Upper lobe of left lung (tissue), 6 donors: ENCODE measurements around the gene GNAI2. TPM values are rescaled to one million over a fixed set of nuclear protein-coding genes. Genes with fewer than 3 reads are reported as not detected.

ENCODE experiments used
- ATAC-seq, 2 donors: fragments of 200-7000 bp; cut with Tn5 transposase; one replicate each; pipeline ENCODE4 v1.9.1; 2022; ENCODE audit warnings: mild to moderate bottlenecking in 2 of 2, moderate library complexity in 2 of 2; ENCODE audit not compliant: low FRiP score in 2 of 2
- DNase-seq, 2 donors: peaks; one replicate each; pipeline ENCODE4 v3.0.0-alpha.2; 2019 to 2020
- H3K27ac ChIP-seq, 4 donors: fragments of 200-600 bp; sonication (generic); one replicate each; pipeline ENCODE4 v1.5.1; 2016 to 2019
- H3K27me3 ChIP-seq, 4 donors: fragments of 200-600 bp; sonication (generic); one replicate each; pipeline ENCODE4 v1.5.1; 2017 to 2019
- H3K36me3 ChIP-seq, 4 donors: fragments of 200-600 bp; sonication (generic); one replicate each; pipeline ENCODE4 v1.5.1; 2016 to 2019
- H3K4me1 ChIP-seq, 4 donors: fragments of 200-600 bp; sonication (generic); one replicate each; pipeline ENCODE4 v1.5.1; 2018 to 2019
- H3K4me3 ChIP-seq, 4 donors: fragments of 200-600 bp; sonication (generic); one replicate each; pipeline ENCODE4 v1.5.1; 2017 to 2019; ENCODE audit warnings: mild to moderate bottlenecking in 2 of 4, moderate library complexity in 1 of 4
- H3K9me3 ChIP-seq, 4 donors: fragments of 200-600 bp; sonication (generic); one replicate each; pipeline ENCODE4 v1.5.1; 2018 to 2019
- EP300 ChIP-seq, 4 donors: sonication (generic); formaldehyde crosslinking; IDR thresholded peaks; one replicate each; pipeline ENCODE4 v1.5.1; 2017; ENCODE audit warnings: antibody characterized with exemption in 4 of 4, control low read depth in 2 of 4
- POLR2A ChIP-seq, 4 donors: fragments of 450-650 bp; IDR thresholded peaks; one replicate each; pipeline ENCODE4 v1.5.1; 2016 to 2017; ENCODE audit warnings: antibody characterized with exemption in 4 of 4, mild to moderate bottlenecking in 2 of 4
- POLR2AphosphoS5 ChIP-seq, 2 donors: sonication (generic); formaldehyde crosslinking; IDR thresholded peaks; one replicate each; pipeline ENCODE4 v1.5.1; 2017; ENCODE audit warnings: antibody characterized with exemption in 2 of 2
- WGBS, 2 donors: methylation state at CpG; one replicate each; pipeline ENCODE4 v1.1.5; 2017 to 2018; 5-methylcytosine and 5-hydroxymethylcytosine counted together
- total RNA-seq, 6 donors: library from RNA; depleted of rRNA in 4 of 6; stranded (reverse); fragments of >200 nt in 4 of 6; gene quantifications; one replicate each; pipeline versions ENCODE4 v1.1.0 to v1.2.1, GENCODE V29; 2016 to 2021
- TF ChIP-seq, protein P1 (sequence below), 6 experiments: fragments of 450-650 bp in 4 of 6; fragments of 200-600 bp in 2 of 6; sonication (generic) in 2 of 6; IDR thresholded peaks; one replicate each; pipeline ENCODE4 v1.5.1; 2016 to 2019; ENCODE audit warnings: antibody characterized with exemption in 6 of 6
- donor health status: DM: no; HTN: no; CAD: no; lungs with moderate emphysema.
- donor health status: DM: no; HTN: yes; CAD: no; lungs with severe emphysema.

The GNAI2 gene
- total RNA-seq, 6 donors from 2014 or later = 191 to 440 (median 295) TPM

GRCh38 chr3:50212502-50212901 is 23.5 kb upstream of the GNAI2 start:
- H3K27me3 ChIP-seq = no peaks in the 10 kb centered on the region
- H3K4me3 ChIP-seq = no peak overlapping the region
- ATAC-seq (no peak), DNase-seq (no peak)
- WGBS, 2 donors = 70 to 97% methylated on average over 2 to 3 of the region's 4 CpGs
- no peak overlapping the region for H3K27ac ChIP-seq
- no peaks in the 10 kb centered on the region for H3K9me3 ChIP-seq
- no peaks in the 10 kb centered on the region for H3K36me3 ChIP-seq
- H3K4me1 ChIP-seq = no peaks in the 10 kb centered on the region
- TF ChIP-seq POLR2AphosphoS5 (IDR thresholded peaks at IDR 0.05) (no peak), POLR2A (IDR thresholded peaks at IDR 0.05) (no peak), EP300 (IDR thresholded peaks at IDR 0.05) (no peak)
- TF ChIP-seq, protein P1, sequence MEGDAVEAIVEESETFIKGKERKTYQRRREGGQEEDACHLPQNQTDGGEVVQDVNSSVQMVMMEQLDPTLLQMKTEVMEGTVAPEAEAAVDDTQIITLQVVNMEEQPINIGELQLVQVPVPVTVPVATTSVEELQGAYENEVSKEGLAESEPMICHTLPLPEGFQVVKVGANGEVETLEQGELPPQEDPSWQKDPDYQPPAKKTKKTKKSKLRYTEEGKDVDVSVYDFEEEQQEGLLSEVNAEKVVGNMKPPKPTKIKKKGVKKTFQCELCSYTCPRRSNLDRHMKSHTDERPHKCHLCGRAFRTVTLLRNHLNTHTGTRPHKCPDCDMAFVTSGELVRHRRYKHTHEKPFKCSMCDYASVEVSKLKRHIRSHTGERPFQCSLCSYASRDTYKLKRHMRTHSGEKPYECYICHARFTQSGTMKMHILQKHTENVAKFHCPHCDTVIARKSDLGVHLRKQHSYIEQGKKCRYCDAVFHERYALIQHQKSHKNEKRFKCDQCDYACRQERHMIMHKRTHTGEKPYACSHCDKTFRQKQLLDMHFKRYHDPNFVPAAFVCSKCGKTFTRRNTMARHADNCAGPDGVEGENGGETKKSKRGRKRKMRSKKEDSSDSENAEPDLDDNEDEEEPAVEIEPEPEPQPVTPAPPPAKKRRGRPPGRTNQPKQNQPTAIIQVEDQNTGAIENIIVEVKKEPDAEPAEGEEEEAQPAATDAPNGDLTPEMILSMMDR (IDR thresholded peaks at IDR 0.05) = no peak

DNA sequence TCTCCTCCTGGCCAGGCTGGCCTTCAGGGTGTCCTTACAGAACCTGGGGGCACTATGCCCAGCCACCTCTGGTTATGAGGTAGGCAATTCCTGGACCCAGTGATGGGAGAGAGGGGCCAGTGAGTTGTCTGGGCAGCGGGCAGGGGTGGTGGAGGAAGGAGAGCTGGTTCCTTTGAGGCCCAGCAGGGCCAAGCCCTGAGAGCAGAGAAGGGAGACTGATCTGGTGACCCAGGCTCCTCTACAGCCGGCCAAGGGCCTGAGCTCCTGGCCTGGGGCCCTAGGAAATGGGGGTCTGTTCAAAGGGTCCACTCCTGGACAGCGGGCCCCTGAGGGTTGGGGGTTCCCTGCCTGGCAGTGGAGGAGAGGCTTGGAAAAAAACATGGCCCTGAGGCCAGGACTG is 23.0 kb upstream of the GNAI2 start:
- Histone ChIP-seq H3K27ac (no peak overlapping the region), H3K4me3 (no peak overlapping the region), H3K27me3 (no peaks in the 10 kb centered on the region), H3K4me1 (no peaks in the 10 kb centered on the region), H3K9me3 (no peaks in the 10 kb centered on the region), H3K36me3 (no peaks in the 10 kb centered on the region)
- TF ChIP-seq, protein P1 (IDR thresholded peaks at IDR 0.05) = no peak
- TF ChIP-seq EP300 (IDR thresholded peaks at IDR 0.05) (no peak), POLR2A (IDR thresholded peaks at IDR 0.05) (no peak), POLR2AphosphoS5 (IDR thresholded peaks at IDR 0.05) (no peak)
- no peak for ATAC-seq
- DNase-seq = no peak
- WGBS, 2 donors = 88 to 89% methylated on average over 3 of the region's 3 CpGs

DNA sequence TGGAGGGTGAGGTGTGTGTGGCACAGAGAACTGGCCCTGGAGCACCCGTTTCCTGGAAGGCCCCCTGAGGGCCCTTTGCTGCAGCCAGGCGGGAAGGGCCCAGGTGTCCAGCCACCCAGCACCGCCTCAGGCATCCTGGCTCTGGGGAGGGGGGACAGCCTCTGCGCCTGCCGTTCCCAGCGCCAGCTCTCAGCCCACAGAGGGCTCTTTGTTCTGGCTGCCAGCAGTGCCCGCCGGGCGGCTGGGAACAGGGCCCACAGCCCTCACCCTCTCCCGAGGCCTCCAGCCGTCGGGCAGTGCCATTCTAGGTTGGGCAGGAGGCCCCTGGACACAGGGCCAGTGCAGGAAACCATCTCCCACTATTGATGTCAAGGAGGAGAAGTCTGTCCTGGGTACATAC is 22.6 kb upstream of the GNAI2 start:
- DNase-seq = no peak
- no peaks in the 10 kb centered on the region for H3K36me3 ChIP-seq
- 89% methylated on average over 8 of the region's 12 CpGs; no CpG with 5 or more reads in 1 of the 2 donors for whole genome bisulfite sequencing, 2 donors
- TF ChIP-seq POLR2A (IDR thresholded peaks at IDR 0.05) (no peak), POLR2AphosphoS5 (IDR thresholded peaks at IDR 0.05) (no peak), EP300 (IDR thresholded peaks at IDR 0.05) (no peak)
- TF ChIP-seq, protein P1 (IDR thresholded peaks at IDR 0.05) = no peak
- ATAC-seq = no peak
- H3K27me3 ChIP-seq = no peaks in the 10 kb centered on the region
- H3K4me1 ChIP-seq = no peaks in the 10 kb centered on the region
- no peaks in the 10 kb centered on the region for H3K9me3 ChIP-seq
- no peak overlapping the region for H3K27ac ChIP-seq
- H3K4me3 ChIP-seq = no peak overlapping the region

- no peaks in the 10 kb centered on the region for H3K27me3 ChIP-seq
- DNase-seq (no peak), ATAC-seq (no peak)
- WGBS, 2 donors = 77 to 78% methylated on average over 7 to 10 of the region's 10 CpGs
- H3K36me3 ChIP-seq = no peaks in the 10 kb centered on the region
- TF ChIP-seq POLR2AphosphoS5 (IDR thresholded peaks at IDR 0.05) (no peak), POLR2A (IDR thresholded peaks at IDR 0.05) (no peak)
- TF ChIP-seq, protein P1 (IDR thresholded peaks at IDR 0.05) = no peak
- H3K9me3 ChIP-seq = no peaks in the 10 kb centered on the region
- no peak overlapping the region for H3K27ac ChIP-seq
- H3K4me3 ChIP-seq = no peak overlapping the region
- no peaks in the 10 kb centered on the region for H3K4me1 ChIP-seq
Measured at GRCh38 chr3:50214824-50215223, 21.2 kb upstream of the GNAI2 start.

- no peak for DNase-seq
- no peaks in the 10 kb centered on the region for H3K36me3 ChIP-seq
- TF ChIP-seq POLR2A (IDR thresholded peaks at IDR 0.05) (no peak), POLR2AphosphoS5 (IDR thresholded peaks at IDR 0.05) (no peak), EP300 (IDR thresholded peaks at IDR 0.05) (no peak)
- TF ChIP-seq, protein P1 (IDR thresholded peaks at IDR 0.05) = no peak
- H3K4me3 ChIP-seq = no peak overlapping the region
- H3K4me1 ChIP-seq = no peaks in the 10 kb centered on the region
- H3K9me3 ChIP-seq = no peaks in the 10 kb centered on the region
- no peak for ATAC-seq
- H3K27me3 ChIP-seq = no peaks in the 10 kb centered on the region
- H3K27ac ChIP-seq = no peak overlapping the region
- 76 to 84% methylated on average over 8 of the region's 9 CpGs for WGBS, 2 donors
Measured at GRCh38 chr3:50215529-50215928, 20.5 kb upstream of the GNAI2 start.
